Naive B cell (primary cell): ENCODE results near the gene USP6NL. TPM values are rescaled to one million over a fixed set of nuclear protein-coding genes. Genes with fewer than 3 reads are reported as not detected.

ENCODE experiments used
- ATAC-seq, 2 donors: fragments of 150-1000 bp; cut with Tn5 transposase; 2 replicates each; pipeline ENCODE4 v1.10.0; 2021; ENCODE audit warnings: low read depth in 2 of 2, mild to moderate bottlenecking in 2 of 2, moderate library complexity in 2 of 2
- DNase-seq: peaks from one replicate; pipeline ENCODE4 v3.0.0; 2022
- H3K27ac Mint-ChIP-seq, 6 donors: one replicate each; pipeline ENCODE4 v1.8.0; 2020 to 2022; ENCODE audit warnings: mild to moderate bottlenecking in 6 of 6, mixed read lengths in 6 of 6, moderate library complexity in 5 of 6, inconsistent platforms in 2 of 6
- H3K27me3 Mint-ChIP-seq, 3 donors: one replicate each; pipeline ENCODE4 v1.8.0; 2021 to 2022; ENCODE audit warnings: mixed read lengths in 3 of 3, mild to moderate bottlenecking in 1 of 3
- H3K36me3 Mint-ChIP-seq, 2 donors: one replicate each; pipeline ENCODE4 v1.8.0; 2020 to 2022; ENCODE audit warnings: mixed read lengths in 2 of 2, inconsistent platforms in 1 of 2, mild to moderate bottlenecking in 1 of 2
- H3K4me1 Mint-ChIP-seq, 3 donors: one replicate each; pipeline ENCODE4 v1.8.0; 2020 to 2022; ENCODE audit warnings: mixed read lengths in 3 of 3, inconsistent platforms in 1 of 3, mild to moderate bottlenecking in 1 of 3, moderate library complexity in 1 of 3
- H3K4me3 Mint-ChIP-seq, 8 donors: one replicate each; pipeline ENCODE4 v1.8.0; 2020 to 2022; ENCODE audit warnings: mild to moderate bottlenecking in 8 of 8, mixed read lengths in 8 of 8, moderate library complexity in 8 of 8, inconsistent platforms in 2 of 8
- H3K9me3 Mint-ChIP-seq, 7 donors: one replicate each; pipeline ENCODE4 v1.8.0; 2020 to 2022; ENCODE audit warnings: mixed read lengths in 7 of 7, mild to moderate bottlenecking in 5 of 7, inconsistent platforms in 2 of 7, moderate library complexity in 1 of 7
- polyA plus RNA-seq, 6 donors: library from polyadenylated mRNA; unstranded; fragments of 300-500 nt; fragmentation: Illumina TruSeq; gene quantifications; one replicate each; pipeline ENCODE4 v1.2.3, GENCODE V29; 2021; ENCODE audit warnings: low read depth in 6 of 6

USP6NL gene
- polyA plus RNA-seq, 6 donors from 2014 or later, result 37.8 to 56.8 (median 50.2) TPM

- Mint-ChIP-seq H3K4me1 (peaks cover 44 to 56% (median 46%) of the 10 kb centered on the region in 3 donors), H3K4me3 (peak overlapping the region; percentile 87 to 100 (median 96)), H3K27ac (peak overlapping the region; percentile 55 to 96 (median 92)), H3K36me3 (no peaks in the 10 kb centered on the region), H3K9me3 (peaks cover 0 to 1% (median 0%) of the 10 kb centered on the region in 7 donors), H3K27me3 (no peaks in the 10 kb centered on the region)
- no peak for ATAC-seq
- DNase-seq, result no peak
Measured at GRCh38 chr10:11610166-11610825, 1.2 kb downstream of the USP6NL start.

- H3K27ac Mint-ChIP-seq, result peak overlapping the region; percentile 80 to 94 (median 88)
- peaks cover 49 to 61% (median 50%) of the 10 kb centered on the region in 3 donors for H3K4me1 Mint-ChIP-seq
- peak overlapping the region; percentile 78 to 100 (median 92) for H3K4me3 Mint-ChIP-seq
- peaks cover 0 to 1% (median 0%) of the 10 kb centered on the region in 7 donors for H3K9me3 Mint-ChIP-seq
- DNase-seq, result peak; percentile 20
- ATAC-seq, result peak in 1 of 2 donors; percentile 3
- no peaks in the 10 kb centered on the region for H3K36me3 Mint-ChIP-seq
- H3K27me3 Mint-ChIP-seq, result no peaks in the 10 kb centered on the region
Measured at GRCh38 chr10:11609492-11610093, 1.9 kb downstream of the USP6NL start.

GRCh38 chr10:11609052-11609451, 2.4 kb downstream of the USP6NL start:
- ATAC-seq (no peak), DNase-seq (no peak)
- H3K27ac Mint-ChIP-seq, result peak overlapping the region; percentile 80 to 93 (median 85)
- no peaks in the 10 kb centered on the region for H3K27me3 Mint-ChIP-seq
- no peaks in the 10 kb centered on the region for H3K36me3 Mint-ChIP-seq
- peaks cover 0 to 1% (median 0%) of the 10 kb centered on the region in 7 donors for H3K9me3 Mint-ChIP-seq
- H3K4me1 Mint-ChIP-seq, result peaks cover 52 to 65% (median 54%) of the 10 kb centered on the region in 3 donors
- peak overlapping the region; percentile 78 to 100 (median 92) for H3K4me3 Mint-ChIP-seq

GRCh38 chr10:11608159-11609013, 3.1 kb downstream of the USP6NL start:
- H3K4me3 Mint-ChIP-seq, result peak overlapping the region; percentile 78 to 100 (median 92)
- peak overlapping the region; percentile 80 to 93 (median 85) for H3K27ac Mint-ChIP-seq
- DNase-seq (no peak), ATAC-seq (no peak)
- no peaks in the 10 kb centered on the region for H3K36me3 Mint-ChIP-seq
- peaks cover 59 to 70% (median 61%) of the 10 kb centered on the region in 3 donors for H3K4me1 Mint-ChIP-seq
- H3K9me3 Mint-ChIP-seq, result no peaks in the 10 kb centered on the region
- H3K27me3 Mint-ChIP-seq, result no peaks in the 10 kb centered on the region

GRCh38 chr10:11605807-11606408, 5.5 kb downstream of the USP6NL start:
- Mint-ChIP-seq H3K4me3 (peak overlapping the region; percentile 36 to 88 (median 74)), H3K4me1 (peaks cover 71 to 84% (median 76%) of the 10 kb centered on the region in 3 donors), H3K9me3 (no peaks in the 10 kb centered on the region), H3K36me3 (no peaks in the 10 kb centered on the region), H3K27ac (peak overlapping the region; percentile 64 to 95 (median 86)), H3K27me3 (no peaks in the 10 kb centered on the region)
- DNase-seq (no peak), ATAC-seq (no peak)

- Mint-ChIP-seq H3K27ac (peak overlapping the region; percentile 83 to 95 (median 90)), H3K36me3 (peaks cover 0 to 2% of the 10 kb centered on the region in 2 donors), H3K9me3 (no peaks in the 10 kb centered on the region), H3K27me3 (no peaks in the 10 kb centered on the region), H3K4me3 (peak overlapping the region; percentile 36 to 88 (median 78)), H3K4me1 (peaks cover 75 to 92% (median 83%) of the 10 kb centered on the region in 3 donors)
- DNase-seq (peak; percentile 39), ATAC-seq (peak; percentile 81 to 82)
Measured at GRCh38 chr10:11604865-11605650, 6.4 kb downstream of the USP6NL start.

GRCh38 chr10:11603741-11604140, 7.7 kb downstream of the USP6NL start:
- Mint-ChIP-seq H3K4me3 (peak overlapping the region in 2 of 8 donors; percentile 51 to 52), H3K27ac (peak overlapping the region; percentile 9 to 89 (median 68)), H3K36me3 (peaks cover 0 to 4% of the 10 kb centered on the region in 2 donors)

GRCh38 chr10:11602919-11603523, 8.4 kb downstream of the USP6NL start:
- Mint-ChIP-seq H3K27me3 (no peaks in the 10 kb centered on the region), H3K36me3 (peaks cover 0 to 4% of the 10 kb centered on the region in 2 donors), H3K4me3 (peak overlapping the region in 5 of 8 donors; percentile 3 to 51 (median 13)), H3K9me3 (no peaks in the 10 kb centered on the region), H3K27ac (peak overlapping the region; percentile 9 to 89 (median 58)), H3K4me1 (peaks cover 69 to 90% (median 79%) of the 10 kb centered on the region in 3 donors)
- DNase-seq, result no peak
- ATAC-seq, result peak in 1 of 2 donors; percentile 10

More at GRCh38 chr10:11603741-11604140, 7.7 kb downstream of the USP6NL start:
- H3K27me3 Mint-ChIP-seq, result no peaks in the 10 kb centered on the region
- DNase-seq, result no peak
- peaks cover 72 to 94% (median 82%) of the 10 kb centered on the region in 3 donors for H3K4me1 Mint-ChIP-seq
- ATAC-seq, result no peak
- H3K9me3 Mint-ChIP-seq, result no peaks in the 10 kb centered on the region

GRCh38 chr10:11602358-11602757, 9.1 kb downstream of the USP6NL start:
- H3K4me3 Mint-ChIP-seq, result peak overlapping the region in 1 of 8 donors; percentile 51
- H3K27me3 Mint-ChIP-seq, result no peaks in the 10 kb centered on the region
- peaks cover 72 to 90% (median 83%) of the 10 kb centered on the region in 3 donors for H3K4me1 Mint-ChIP-seq
- peak overlapping the region in 3 of 6 donors; percentile 24 to 83 (median 63) for H3K27ac Mint-ChIP-seq
- no peaks in the 10 kb centered on the region for H3K9me3 Mint-ChIP-seq
- peak in 1 of 2 donors; percentile 14 for ATAC-seq
- H3K36me3 Mint-ChIP-seq, result peaks cover 0 to 4% of the 10 kb centered on the region in 2 donors
- no peak for DNase-seq

GRCh38 chr10:11601670-11602069, 9.8 kb downstream of the USP6NL start:
- no peak for ATAC-seq
- Mint-ChIP-seq H3K4me1 (peaks cover 72 to 90% (median 84%) of the 10 kb centered on the region in 3 donors), H3K9me3 (no peaks in the 10 kb centered on the region), H3K4me3 (peak overlapping the region in 1 of 8 donors; percentile 40), H3K27me3 (no peaks in the 10 kb centered on the region), H3K27ac (peak overlapping the region in 4 of 6 donors; percentile 36 to 83 (median 76)), H3K36me3 (peaks cover 0 to 4% of the 10 kb centered on the region in 2 donors)
- DNase-seq, result no peak

- Mint-ChIP-seq H3K4me1 (peaks cover 66 to 90% (median 87%) of the 10 kb centered on the region in 3 donors), H3K27ac (peak overlapping the region in 5 of 6 donors; percentile 71 to 91 (median 83)), H3K4me3 (peak overlapping the region; percentile 13 to 83 (median 70)), H3K36me3 (peaks cover 4 to 5% of the 10 kb centered on the region in 2 donors), H3K9me3 (peaks cover 0 to 1% (median 0%) of the 10 kb centered on the region in 7 donors), H3K27me3 (no peaks in the 10 kb centered on the region)
- DNase-seq, result no peak
- ATAC-seq, result no peak
Measured at GRCh38 chr10:11600280-11600679, 11.2 kb downstream of the USP6NL start.
